Smooth muscle cell (in vitro differentiated cells): Measurements from ENCODE around the gene EXD1. TPM values are rescaled to one million over a fixed set of nuclear protein-coding genes. Genes with fewer than 3 reads are reported as not detected.

Experiments
- DNase-seq: peaks from one replicate; lab custom pipeline; 2025; ENCODE audit not compliant: unreplicated experiment; lab: John Stamatoyannopoulos, UW
- H2AFZ ChIP-seq: fragments of 200-600 bp; sonication (generic); 2 replicates; pipeline ENCODE4 v1.6.0; 2016; ENCODE audit warnings: antibody characterized with exemption, low read depth, mild to moderate bottlenecking
- H3F3A ChIP-seq: fragments of 200-600 bp; sonication (generic); 2 replicates; pipeline ENCODE4 v1.6.0; 2017; ENCODE audit warnings: antibody characterized with exemption, low read depth
- H3K27ac ChIP-seq: fragments of 200-600 bp; sonication (generic); 2 replicates; pipeline ENCODE4 v1.5.1; 2016; ENCODE audit warnings: low read depth, mild to moderate bottlenecking
- H3K27me3 ChIP-seq: fragments of 200-600 bp; sonication (generic); 2 replicates; pipeline ENCODE4 v1.6.1; 2016; ENCODE audit warnings: low read depth, mild to moderate bottlenecking
- H3K36me3 ChIP-seq: fragments of 200-600 bp; sonication (generic); 2 replicates; pipeline ENCODE4 v1.5.1; 2016; ENCODE audit warnings: low read depth
- H3K4me1 ChIP-seq: fragments of 200-600 bp; sonication (generic); 2 replicates; pipeline ENCODE4 v1.5.1; 2016; ENCODE audit warnings: low read depth
- H3K4me2 ChIP-seq: fragments of 200-600 bp; sonication (generic); 2 replicates; pipeline ENCODE4 v1.6.0; 2016; ENCODE audit warnings: mild to moderate bottlenecking
- H3K4me3 ChIP-seq: fragments of 200-600 bp; sonication (generic); 2 replicates; pipeline ENCODE4 v1.5.1; 2016; ENCODE audit warnings: mild to moderate bottlenecking
- H3K79me2 ChIP-seq: fragments of 200-600 bp; sonication (generic); 2 replicates; pipeline ENCODE4 v1.6.0; 2016; ENCODE audit warnings: low read depth, mild to moderate bottlenecking
- H3K9ac ChIP-seq: fragments of 200-600 bp; sonication (generic); 2 replicates; pipeline ENCODE4 v1.6.0; 2016; ENCODE audit warnings: low read depth
- H3K9me3 ChIP-seq: fragments of 200-600 bp; sonication (generic); replicated peaks from 2 replicates; pipeline ENCODE4 v1.5.1; 2016; ENCODE audit warnings: low read depth
- H4K20me1 ChIP-seq: fragments of 200-600 bp; sonication (generic); 2 replicates; pipeline ENCODE4 v1.6.0; 2016; ENCODE audit warnings: low read depth
- CTCF ChIP-seq: fragments of 200-600 bp; sonication (generic); IDR thresholded peaks from 2 replicates; pipeline ENCODE4 v1.5.1; 2017; ENCODE audit warnings: borderline replicate concordance, mild to moderate bottlenecking, antibody characterized with exemption; ENCODE audit not compliant: insufficient read depth, poor library complexity, severe bottlenecking
- WGBS: methylation state at CpG from one replicate; pipeline ENCODE4 v1.1.7; 2016; ENCODE audit warnings: low lambda C conversion rate; 5-methylcytosine and 5-hydroxymethylcytosine counted together
- polyA plus RNA-seq: library from polyadenylated mRNA; unstranded; fragments of >200 nt; fragmentation: Nextera tagmentation; extraction: Ambion mirVana; gene quantifications from 2 replicates; pipeline ENCODE4 v1.2.1, GENCODE V29; 2016
- total RNA-seq: library from RNA; depleted of rRNA; stranded (reverse); fragments of >200 nt; gene quantifications from 2 replicates; pipeline ENCODE4 v1.2.3, GENCODE V29; 2014

EXD1 gene
- total and polyA plus RNA-seq, 2 experiments from 2014 or later = 0.04 TPM; not detected in 1

- no peak overlapping the region for H3K4me3 ChIP-seq
- no peak for DNase-seq
- no peaks in the 10 kb centered on the region for H3K4me1 ChIP-seq
- no peak overlapping the region for H2AFZ ChIP-seq
- no peak for TF ChIP-seq CTCF
- WGBS = 91% methylated on average over 2 of the region's 2 CpGs
- H3K27me3 ChIP-seq = no peaks in the 10 kb centered on the region
- no peaks in the 10 kb centered on the region for H3K9me3 ChIP-seq
- no peak overlapping the region for H3K9ac ChIP-seq
- no peaks in the 10 kb centered on the region for H3K36me3 ChIP-seq
- H3F3A ChIP-seq = no peaks in the 10 kb centered on the region
- H3K79me2 ChIP-seq = no peaks in the 10 kb centered on the region
- H3K27ac ChIP-seq = no peak overlapping the region
- no peaks in the 10 kb centered on the region for H4K20me1 ChIP-seq
- H3K4me2 ChIP-seq = no peak overlapping the region
Observed at GRCh38 chr15:41215708-41216107, 14.8 kb downstream of the EXD1 start.

- Histone ChIP-seq H3K4me2 (no peak overlapping the region), H3K79me2 (no peaks in the 10 kb centered on the region), H2AFZ (no peak overlapping the region), H3F3A (no peaks in the 10 kb centered on the region), H3K36me3 (no peaks in the 10 kb centered on the region), H4K20me1 (no peaks in the 10 kb centered on the region), H3K27me3 (no peaks in the 10 kb centered on the region), H3K27ac (peak overlapping the region; percentile 80), H3K4me1 (no peaks in the 10 kb centered on the region), H3K9ac (no peak overlapping the region), H3K9me3 (no peaks in the 10 kb centered on the region), H3K4me3 (no peak overlapping the region)
- WGBS = 81% methylated on average over 5 of the region's 5 CpGs
- TF ChIP-seq CTCF = no peak
- DNase-seq = no peak
Observed at GRCh38 chr15:41207687-41208448, 22.7 kb downstream of the EXD1 start.

- no peaks in the 10 kb centered on the region for H4K20me1 ChIP-seq
- H3K36me3 ChIP-seq = no peaks in the 10 kb centered on the region
- H3K27me3 ChIP-seq = no peaks in the 10 kb centered on the region
- H3K27ac ChIP-seq = no peak overlapping the region
- no peak for DNase-seq
- H3K4me2 ChIP-seq = no peak overlapping the region
- H3K9me3 ChIP-seq = no peaks in the 10 kb centered on the region
- H3K79me2 ChIP-seq = no peaks in the 10 kb centered on the region
- no peaks in the 10 kb centered on the region for H3K4me1 ChIP-seq
- no peak overlapping the region for H3K4me3 ChIP-seq
- 83% methylated on average over 2 of the region's 3 CpGs for WGBS
- no peak overlapping the region for H3K9ac ChIP-seq
- no peak for TF ChIP-seq CTCF
- no peak overlapping the region for H2AFZ ChIP-seq
- H3F3A ChIP-seq = no peaks in the 10 kb centered on the region
Observed at GRCh38 chr15:41205315-41205714, 25.2 kb downstream of the EXD1 start.

- H3K4me2 ChIP-seq = no peak overlapping the region
- WGBS = 87% methylated on average over 7 of the region's 7 CpGs
Observed at GRCh38 chr15:41203395-41203794, 27.2 kb downstream of the EXD1 start.

More at GRCh38 chr15:41203395-41203794, 27.2 kb downstream of the EXD1 start:
- Histone ChIP-seq H3K27ac (no peak overlapping the region), H4K20me1 (no peaks in the 10 kb centered on the region), H3K79me2 (no peaks in the 10 kb centered on the region), H3K36me3 (no peaks in the 10 kb centered on the region), H3K9ac (no peak overlapping the region), H3F3A (no peaks in the 10 kb centered on the region), H3K27me3 (no peaks in the 10 kb centered on the region), H3K9me3 (no peaks in the 10 kb centered on the region), H2AFZ (no peak overlapping the region), H3K4me1 (no peaks in the 10 kb centered on the region), H3K4me3 (no peak overlapping the region)
- no peak for TF ChIP-seq CTCF
- no peak for DNase-seq
